ENCODE data around the gene GRP. TPM values are rescaled to one million over a fixed set of nuclear protein-coding genes. Genes with fewer than 3 reads are reported as not detected.

Gene GRP
- total and polyA plus RNA-seq, 2 donors (not counting 3 experiments of a cell fraction or from before 2014, with no cell fraction given), result not detected

DNA sequence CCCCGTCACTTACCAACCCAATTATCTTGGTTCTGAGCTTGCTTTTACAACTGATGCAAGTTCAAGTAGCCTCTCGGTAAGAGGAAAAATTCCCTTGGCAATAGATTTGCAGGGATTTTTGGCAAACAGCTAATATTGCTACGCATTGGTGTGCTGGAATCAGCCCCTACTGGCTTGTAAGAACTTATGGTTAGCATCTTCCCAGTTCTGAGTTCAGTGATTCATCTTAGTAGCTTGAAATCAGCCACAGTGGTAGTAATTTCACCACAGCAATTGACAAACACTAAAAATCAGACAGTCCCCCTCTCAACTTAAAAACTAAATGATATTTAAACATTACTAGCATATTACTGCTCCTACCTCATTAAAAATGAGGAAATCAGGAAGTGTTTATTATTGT is 59.2 kb downstream of the GRP start:
- Histone ChIP-seq H3K4me2 (ENCODE audit: insufficient read depth, low read length) (no peak overlapping the region), H3K9ac (replicated peaks; ENCODE audit: extremely low read depth, insufficient read depth, low read length) (no peak overlapping the region), H3K4me3 (replicated peaks in 1 of 3; ENCODE audit: insufficient read depth in 1 of 3, low read depth in 1 of 3, low read length in 3 of 3) (no peak overlapping the region), H2AFZ (ENCODE audit: low read depth, low read length) (no peak overlapping the region), H3K79me2 (ENCODE audit: control insufficient read depth, insufficient read depth, low read length) (no peaks in the 10 kb centered on the region), H3K9me1 (replicated peaks; ENCODE audit: control insufficient read depth, extremely low read depth, insufficient read depth, low read length) (no peaks in the 10 kb centered on the region), H3K27me3 (ENCODE audit: control insufficient read depth in 2 of 2, insufficient read depth in 2 of 2, low read length in 2 of 2) (peaks cover 33 to 43% of the 10 kb centered on the region in 2 experiments), H3K9me3 (replicated peaks; ENCODE audit: control insufficient read depth, insufficient read depth, low read length) (no peaks in the 10 kb centered on the region), H3K27ac (ENCODE audit: insufficient read depth, low read depth, low read length) (no peak overlapping the region), H3K4me1 (ENCODE audit: control insufficient read depth, extremely low read depth, insufficient read depth, low read length) (no peaks in the 10 kb centered on the region), H4K20me1 (replicated peaks; ENCODE audit: control insufficient read depth, extremely low read depth, insufficient read depth, low read length) (no peaks in the 10 kb centered on the region), H3K36me3 (ENCODE audit: control insufficient read depth in 2 of 2, extremely low read depth in 1 of 2, insufficient read depth in 2 of 2, low read length in 2 of 2) (no peaks in the 10 kb centered on the region)
- TF ChIP-seq GATA2 (IDR thresholded peaks at IDR 0.05; ENCODE audit: insufficient read depth, insufficient read length, low read depth, low read length) (no peak), JUN (IDR thresholded peaks at IDR 0.05; ENCODE audit: borderline replicate concordance, insufficient read depth, insufficient read length, low read depth) (no peak), EZH2 (IDR thresholded peaks at IDR 0.05; ENCODE audit: borderline replicate concordance, low read depth, low read length, severe bottlenecking) (no peak), MYC (IDR thresholded peaks at IDR 0.05; ENCODE audit: low read depth, low read length) (no peak), POLR2A (IDR thresholded peaks at IDR 0.05; ENCODE audit: low read depth, low read length) (no peak), FOS (IDR thresholded peaks at IDR 0.05; ENCODE audit: borderline replicate concordance, insufficient read depth, low read length) (no peak), POLR2AphosphoS5 (IDR thresholded peaks at IDR 0.05; ENCODE audit: insufficient read depth, low read depth, low read length) (no peak)
- TF ChIP-seq, protein P1, sequence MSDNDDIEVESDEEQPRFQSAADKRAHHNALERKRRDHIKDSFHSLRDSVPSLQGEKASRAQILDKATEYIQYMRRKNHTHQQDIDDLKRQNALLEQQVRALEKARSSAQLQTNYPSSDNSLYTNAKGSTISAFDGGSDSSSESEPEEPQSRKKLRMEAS (IDR thresholded peaks at IDR 0.05; ENCODE audit: insufficient read depth, insufficient read length), result no peak
- TF ChIP-seq, protein P2, sequence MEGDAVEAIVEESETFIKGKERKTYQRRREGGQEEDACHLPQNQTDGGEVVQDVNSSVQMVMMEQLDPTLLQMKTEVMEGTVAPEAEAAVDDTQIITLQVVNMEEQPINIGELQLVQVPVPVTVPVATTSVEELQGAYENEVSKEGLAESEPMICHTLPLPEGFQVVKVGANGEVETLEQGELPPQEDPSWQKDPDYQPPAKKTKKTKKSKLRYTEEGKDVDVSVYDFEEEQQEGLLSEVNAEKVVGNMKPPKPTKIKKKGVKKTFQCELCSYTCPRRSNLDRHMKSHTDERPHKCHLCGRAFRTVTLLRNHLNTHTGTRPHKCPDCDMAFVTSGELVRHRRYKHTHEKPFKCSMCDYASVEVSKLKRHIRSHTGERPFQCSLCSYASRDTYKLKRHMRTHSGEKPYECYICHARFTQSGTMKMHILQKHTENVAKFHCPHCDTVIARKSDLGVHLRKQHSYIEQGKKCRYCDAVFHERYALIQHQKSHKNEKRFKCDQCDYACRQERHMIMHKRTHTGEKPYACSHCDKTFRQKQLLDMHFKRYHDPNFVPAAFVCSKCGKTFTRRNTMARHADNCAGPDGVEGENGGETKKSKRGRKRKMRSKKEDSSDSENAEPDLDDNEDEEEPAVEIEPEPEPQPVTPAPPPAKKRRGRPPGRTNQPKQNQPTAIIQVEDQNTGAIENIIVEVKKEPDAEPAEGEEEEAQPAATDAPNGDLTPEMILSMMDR (IDR thresholded peaks at IDR 0.05; ENCODE audit: extremely low read depth in 1 of 2, insufficient read depth in 1 of 2, low read depth in 1 of 2, low read length in 2 of 2), result no peak
- intact Hi-C loops (cut with micrococcal nuclease) (no loop called here), dilution Hi-C loops (cut with MboI; ENCODE audit: extremely low pct_ligation_motif_present, low sequenced_read_pairs) (no loop called here)
- BruUV-seq (replicated peaks), result no TSS peak
- ChIA-PET POLR2A (no interaction called here), CTCF (no interaction called here)
- no peak for FAIRE-seq
- DNase-seq (ENCODE audit: low read depth, low spot score), result no peak
